HS-5 (cell line): ENCODE data around the gene VSIG10.
"Not testable (repeated sequence)": the region's sequence is repeated elsewhere in the genome, so short reads cannot be mapped to it uniquely, and the experiment has no call there.

Experiments
- DNase-seq: peaks from one replicate; pipeline ENCODE4 v3.0.0-alpha.2; 2012; ENCODE audit warnings: low read depth

Gene VSIG10

DNA sequence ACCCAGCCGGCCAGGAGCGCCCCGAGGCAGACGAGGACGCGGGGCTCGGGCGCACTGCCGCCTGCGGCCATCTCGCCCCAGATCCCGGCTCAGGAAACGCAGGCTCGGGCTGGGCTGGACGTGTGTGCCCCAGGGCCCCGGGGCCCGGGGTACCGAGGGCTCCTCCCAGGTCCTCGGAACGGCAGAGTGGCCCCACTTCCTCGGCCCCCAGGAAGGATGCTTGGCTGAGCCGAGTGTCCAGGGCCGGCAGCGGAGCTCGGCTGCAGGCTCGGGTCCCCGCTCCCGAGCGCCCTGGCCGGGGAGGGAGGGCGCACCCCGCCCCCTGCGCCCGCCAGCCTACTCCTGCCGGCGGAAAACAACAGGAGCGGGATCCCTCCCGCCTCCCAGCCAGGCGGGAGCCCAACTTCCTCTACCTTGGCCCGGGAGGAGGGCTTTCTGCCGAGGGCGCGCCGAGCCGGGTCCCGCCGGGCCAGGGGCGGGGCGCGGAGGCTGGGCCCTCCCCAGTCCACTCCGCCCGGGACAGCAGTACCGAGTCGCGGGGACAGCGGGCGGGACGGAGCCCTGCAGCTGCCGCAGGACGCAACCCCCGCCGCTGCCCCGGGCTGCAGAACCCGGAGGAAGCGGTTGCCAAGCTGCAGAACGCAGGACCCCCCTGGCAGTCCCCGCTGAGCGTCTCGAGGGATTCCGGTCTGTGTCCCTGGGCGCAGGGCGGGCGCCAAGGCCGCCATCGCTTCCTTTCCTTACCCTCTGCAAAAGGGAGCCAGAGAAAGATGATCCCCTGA is at the start of gene VSIG10:
VSIG10 (minus strand) TSS at position 411 of the 782 bp plus-strand sequence; CDS start at position 71, 340 bp downstream.
- no peak for DNase-seq

DNA sequence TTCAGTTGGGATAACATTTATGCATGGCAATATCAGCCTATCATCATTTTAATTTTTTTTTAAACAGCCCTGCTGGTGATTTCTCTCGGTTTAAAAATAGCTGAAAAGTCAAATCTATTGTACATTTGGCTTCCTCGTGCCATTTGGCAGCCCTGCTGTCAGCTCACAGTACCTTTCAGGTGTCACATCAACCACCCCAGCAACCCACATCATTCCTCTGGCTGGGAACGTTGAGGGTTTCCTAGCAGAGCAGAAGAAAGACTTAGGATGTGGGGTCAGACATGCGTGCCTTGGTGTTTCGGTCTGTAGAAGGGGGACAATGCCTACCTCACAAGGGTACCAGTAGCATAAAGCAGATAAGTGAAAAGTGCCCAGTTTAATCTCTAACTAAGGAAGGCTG is 47.9 kb upstream of the VSIG10 start:
- no peak for DNase-seq

- DNase-seq: no peak
These were observed 46.8 kb upstream of the VSIG10 start for GRCh38 chr12:118150625-118151024.

- no peak for DNase-seq
These were observed 44.5 kb upstream of the VSIG10 start for GRCh38 chr12:118148287-118148686.

GRCh38 chr12:118145798-118146156 is 42.0 kb upstream of the VSIG10 start:
- no peak for DNase-seq

DNA sequence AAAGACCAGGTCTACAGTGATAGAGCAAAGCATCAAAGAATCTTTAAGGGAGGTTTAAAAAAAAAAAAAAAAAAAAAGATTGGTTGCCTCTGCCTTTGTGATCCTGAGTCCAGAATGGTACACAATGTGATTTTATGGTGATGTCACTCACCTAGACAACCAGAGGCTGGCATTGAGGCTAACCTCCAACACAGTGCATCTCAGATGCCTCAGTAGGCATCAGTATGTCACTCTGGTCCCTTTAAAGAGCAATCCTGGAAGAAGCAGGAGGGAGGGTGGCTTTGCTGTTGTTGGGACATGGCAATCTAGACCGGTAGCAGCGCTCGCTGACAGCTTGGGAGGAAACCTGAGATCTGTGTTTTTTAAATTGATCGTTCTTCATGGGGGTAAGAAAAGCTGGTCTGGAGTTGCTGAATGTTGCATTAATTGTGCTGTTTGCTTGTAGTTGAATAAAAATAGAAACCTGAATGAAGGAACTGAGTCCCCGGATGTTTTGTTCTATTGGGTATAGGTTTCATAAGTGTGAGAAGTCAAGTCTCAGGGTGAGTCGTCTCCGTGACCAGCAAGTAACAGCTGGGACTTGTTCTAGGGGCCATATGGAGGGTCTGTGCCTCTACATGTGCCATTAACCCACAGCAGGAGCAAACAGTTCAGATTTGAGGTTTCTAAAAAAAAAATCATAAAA is 41.4 kb upstream of the VSIG10 start:
- no peak for DNase-seq

DNA sequence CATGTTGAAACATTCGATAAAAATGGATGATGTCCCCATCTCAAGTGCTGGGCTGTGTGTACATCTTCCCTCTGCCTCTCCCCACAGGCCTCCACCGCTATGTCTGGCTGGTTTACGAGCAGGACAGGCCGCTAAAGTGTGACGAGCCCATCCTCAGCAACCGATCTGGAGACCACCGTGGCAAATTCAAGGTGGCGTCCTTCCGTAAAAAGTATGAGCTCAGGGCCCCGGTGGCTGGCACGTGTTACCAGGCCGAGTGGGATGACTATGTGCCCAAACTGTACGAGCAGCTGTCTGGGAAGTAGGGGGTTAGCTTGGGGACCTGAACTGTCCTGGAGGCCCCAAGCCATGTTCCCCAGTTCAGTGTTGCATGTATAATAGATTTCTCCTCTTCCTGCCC is 40.7 kb upstream of the VSIG10 start:
- DNase-seq: no peak

GRCh38 chr12:118140825-118141224 is 37.0 kb upstream of the VSIG10 start:
- no peak for DNase-seq

- DNase-seq: no peak
These were observed 33.4 kb upstream of the VSIG10 start for GRCh38 chr12:118137148-118137678.

DNA sequence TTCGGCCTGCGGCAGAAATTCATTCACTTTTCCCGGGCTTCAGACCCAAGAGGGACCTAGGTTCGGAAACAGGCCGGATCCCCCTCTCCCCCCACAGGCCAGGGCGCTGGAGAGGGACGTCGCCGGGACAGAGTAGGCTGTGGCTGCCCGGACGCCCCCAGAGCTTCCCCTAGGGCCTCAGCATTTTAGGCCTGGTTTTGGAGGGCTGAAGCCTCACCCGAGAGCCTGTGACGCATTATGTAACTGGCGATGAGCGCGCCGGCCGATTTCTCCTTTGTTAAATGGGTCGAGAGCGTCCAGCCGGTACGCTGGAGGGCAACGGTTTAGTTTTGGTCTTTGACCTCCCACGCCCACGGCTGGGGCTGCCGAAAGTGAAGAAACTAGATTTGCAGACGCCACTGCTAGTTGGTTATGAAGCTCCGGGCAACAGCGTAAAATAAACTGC is 32.8 kb upstream of the VSIG10 start:
- no peak for DNase-seq

DNA sequence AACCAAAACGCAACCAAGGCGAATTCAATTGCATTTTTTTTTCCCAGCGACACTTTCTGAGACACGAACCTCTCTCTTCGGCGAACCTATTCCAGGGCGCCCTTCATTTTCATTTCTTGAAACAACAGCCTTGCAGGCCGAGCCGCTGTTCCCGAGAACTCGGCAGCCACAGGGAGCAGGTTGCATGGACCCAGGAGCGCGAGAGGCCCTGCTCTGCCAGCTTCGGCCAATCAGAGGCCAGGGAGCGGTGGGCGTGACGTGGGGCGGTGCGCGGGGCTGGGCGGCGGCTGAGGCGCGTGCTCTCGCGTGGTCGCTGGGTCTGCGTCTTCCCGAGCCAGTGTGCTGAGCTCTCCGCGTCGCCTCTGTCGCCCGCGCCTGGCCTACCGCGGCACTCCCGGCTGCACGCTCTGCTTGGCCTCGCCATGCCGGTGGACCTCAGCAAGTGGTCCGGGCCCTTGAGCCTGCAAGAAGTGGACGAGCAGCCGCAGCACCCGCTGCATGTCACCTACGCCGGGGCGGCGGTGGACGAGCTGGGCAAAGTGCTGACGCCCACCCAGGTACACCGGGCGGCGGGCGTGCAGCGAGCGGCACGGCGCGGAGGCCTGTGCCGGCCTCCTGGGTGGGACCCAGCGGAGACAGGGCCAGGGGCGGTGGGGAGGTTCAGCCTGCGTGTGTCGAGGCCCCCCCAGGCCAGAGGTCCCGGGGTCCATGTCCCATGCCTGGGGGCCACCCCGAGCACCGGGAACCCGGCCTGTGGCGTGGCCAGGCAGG is 32.2 kb upstream of the VSIG10 start, which contains the start of gene PEBP1:
PEBP1 (plus strand) TSS at position 337 of the 771 bp plus-strand sequence; CDS start at position 423, 86 bp downstream.
- DNase-seq: peak; percentile 45

DNA sequence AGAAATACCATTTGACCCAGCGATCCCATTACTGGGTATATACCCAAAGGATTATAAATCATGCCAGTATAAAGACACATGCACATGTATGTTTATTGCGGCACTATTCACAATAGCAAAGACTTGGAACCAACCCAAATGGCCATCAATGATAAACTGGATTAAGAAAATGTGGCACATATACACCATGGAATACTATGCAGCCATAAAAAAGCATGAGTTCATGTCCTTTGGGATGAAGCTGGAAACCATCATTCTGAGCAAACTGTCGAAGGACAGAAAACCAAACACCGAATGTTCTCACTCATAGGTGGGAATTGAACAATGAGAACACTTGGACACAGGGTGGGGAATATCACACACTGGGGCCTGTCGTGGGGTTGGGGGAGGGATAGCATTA is 25.6 kb upstream of the VSIG10 start:
- DNase-seq: not testable (repeated sequence)

DNA sequence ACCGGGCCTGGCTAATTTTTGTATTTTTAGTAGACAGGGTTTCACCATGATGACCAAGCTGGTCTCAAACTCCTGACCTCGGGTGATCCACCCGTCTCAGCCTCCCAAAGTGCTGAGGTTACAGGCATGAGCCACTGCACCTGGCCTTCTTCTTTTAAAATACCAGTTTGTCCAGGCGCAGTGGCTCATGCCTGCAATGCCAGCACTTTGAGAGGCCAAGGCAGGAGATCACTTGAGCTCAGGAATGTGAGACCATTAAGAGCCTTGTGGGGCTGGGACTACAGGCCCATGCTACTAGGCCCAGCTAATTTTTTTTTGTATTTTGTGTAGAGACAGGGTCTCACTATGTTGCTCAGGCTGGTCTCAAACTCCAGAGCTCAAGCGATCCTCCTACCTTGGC is 24.1 kb upstream of the VSIG10 start:
- no peak for DNase-seq

GRCh38 chr12:118126119-118126757 is 22.4 kb upstream of the VSIG10 start:
- DNase-seq: no peak

GRCh38 chr12:118125743-118126118 is 21.9 kb upstream of the VSIG10 start:
- no peak for DNase-seq

- no peak for DNase-seq
These were observed 20.6 kb upstream of the VSIG10 start for GRCh38 chr12:118124333-118124874.

GRCh38 chr12:118122264-118122663 is 18.5 kb upstream of the VSIG10 start:
- DNase-seq: no peak

GRCh38 chr12:118120579-118121363 is 17.0 kb upstream of the VSIG10 start:
- no peak for DNase-seq

- DNase-seq: no peak
These were observed 15.7 kb upstream of the VSIG10 start for GRCh38 chr12:118119449-118119879.

DNA sequence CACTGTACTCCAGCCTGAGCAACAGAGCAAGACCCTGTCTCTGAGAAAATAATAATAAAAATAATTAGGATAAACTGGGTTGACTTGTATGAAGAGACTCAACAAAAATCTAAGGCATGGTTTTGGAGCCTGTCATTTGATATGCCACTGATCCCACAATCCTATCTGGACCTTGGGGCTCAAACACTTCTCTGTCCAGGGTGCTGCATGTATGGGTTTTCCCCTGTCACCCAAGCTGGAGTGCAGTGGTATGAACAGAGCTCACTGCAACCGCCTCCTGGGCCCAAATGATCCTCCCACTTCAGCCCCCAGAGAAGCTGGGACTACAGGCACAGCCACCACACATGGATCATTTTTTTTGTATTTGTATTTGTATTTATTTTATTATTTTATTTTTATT is 5.3 kb upstream of the VSIG10 start:
- no peak for DNase-seq

- no peak for DNase-seq
These were observed 3.9 kb upstream of the VSIG10 start for GRCh38 chr12:118107694-118108093.
